Ovary (tissue), 3 donors: Measurements from ENCODE around the gene GPR171.

ENCODE experiments used
- CTCF ChIP-seq, 3 donors: fragments of 450-650 bp in 2 of 3; fragments of 200-600 bp in 1 of 3; IDR thresholded peaks; one replicate each; pipeline versions ENCODE4 v1.5.1 to v1.8.0; 2016 to 2022; ENCODE audit warnings: antibody characterized with exemption in 3 of 3, mild to moderate bottlenecking in 1 of 3
- EP300 ChIP-seq: sonication (generic); formaldehyde crosslinking; IDR thresholded peaks from one replicate; pipeline ENCODE4 v1.6.1; 2017; ENCODE audit warnings: antibody characterized with exemption
- POLR2A ChIP-seq: fragments of 450-650 bp; IDR thresholded peaks from one replicate; pipeline ENCODE4 v1.6.1; 2017; ENCODE audit warnings: antibody characterized with exemption, mild to moderate bottlenecking, moderate library complexity
- donor health status: DM: no; HTN: no; CAD: no.

GRCh38 chr3:151191095-151191494 is 11.9 kb downstream of the GPR171 start:
- TF ChIP-seq CTCF (IDR thresholded peaks at IDR 0.05) (no peak), POLR2A (no peak), EP300 (no peak)
